Breast epithelium (tissue), 4 donors: ENCODE measurements around the gene CYB561. TPM values are rescaled to one million over a fixed set of nuclear protein-coding genes. Genes with fewer than 3 reads are reported as not detected.

Source experiments
- DNase-seq, 2 donors: peaks; one replicate each; pipeline ENCODE4 v3.0.0-alpha.2; 2019; ENCODE audit warnings: low spot score in 2 of 2
- H3K27ac ChIP-seq, 2 donors: fragments of 200-600 bp; sonication (generic) in 1 of 2; one replicate each; pipeline ENCODE4 v1.5.1; 2016 to 2019; ENCODE audit warnings: mild to moderate bottlenecking in 1 of 2
- H3K27me3 ChIP-seq, 2 donors: fragments of 200-600 bp; sonication (generic) in 1 of 2; one replicate each; pipeline versions ENCODE4 v1.5.1 to v1.6.0; 2017 to 2019; ENCODE audit warnings: control low read depth in 1 of 2, mild to moderate bottlenecking in 1 of 2
- H3K36me3 ChIP-seq: fragments of 200-600 bp; one replicate; pipeline ENCODE4 v1.5.1; 2019
- H3K4me1 ChIP-seq, 2 donors: fragments of 200-600 bp; sonication (generic); one replicate each; pipeline ENCODE4 v1.5.1; 2016 to 2019; ENCODE audit warnings: control low read depth in 1 of 2
- H3K4me3 ChIP-seq, 3 donors: fragments of 200-600 bp; sonication (generic); 1 replicate in 2 of 3; 2 replicates in 1 of 3; pipeline ENCODE4 v1.5.1; 2016 to 2019; ENCODE audit warnings: mild to moderate bottlenecking in 3 of 3, moderate library complexity in 2 of 3
- H3K9me3 ChIP-seq, 2 donors: fragments of 200-600 bp; sonication (generic) in 1 of 2; one replicate each; pipeline ENCODE4 v1.5.1; 2016 to 2019; ENCODE audit warnings: control low read depth in 1 of 2
- POLR2A ChIP-seq: fragments of 450-650 bp; IDR thresholded peaks from one replicate; pipeline ENCODE4 v1.6.1; 2016; ENCODE audit warnings: antibody characterized with exemption, mild to moderate bottlenecking, moderate library complexity
- POLR2AphosphoS5 ChIP-seq, 3 donors: sonication (generic); formaldehyde crosslinking; IDR thresholded peaks; one replicate each; pipeline ENCODE4 v1.6.1; 2017; ENCODE audit warnings: antibody characterized with exemption in 3 of 3
- intact Hi-C: fragments of 100-400 bp; cut with DNase I; formaldehyde crosslinking; loops from one replicate; pipeline ENCODE4 v1.15.1; 2023; ENCODE audit warnings: low total_unique reads
- total RNA-seq, 3 donors: library from RNA; depleted of rRNA; stranded (reverse); fragments of >200 nt; gene quantifications; one replicate each; pipeline ENCODE4 v1.1.0, GENCODE V29; 2016
- TF ChIP-seq, protein P1 (sequence below), 3 donors: fragments of 450-650 bp; IDR thresholded peaks; one replicate each; pipeline ENCODE4 v1.5.1; 2016 to 2017; ENCODE audit warnings: antibody characterized with exemption in 3 of 3, mild to moderate bottlenecking in 3 of 3, moderate library complexity in 3 of 3

Gene CYB561
- total RNA-seq, 3 donors from 2014 or later: 14.6 to 52.4 (median 43.3) TPM

DNA sequence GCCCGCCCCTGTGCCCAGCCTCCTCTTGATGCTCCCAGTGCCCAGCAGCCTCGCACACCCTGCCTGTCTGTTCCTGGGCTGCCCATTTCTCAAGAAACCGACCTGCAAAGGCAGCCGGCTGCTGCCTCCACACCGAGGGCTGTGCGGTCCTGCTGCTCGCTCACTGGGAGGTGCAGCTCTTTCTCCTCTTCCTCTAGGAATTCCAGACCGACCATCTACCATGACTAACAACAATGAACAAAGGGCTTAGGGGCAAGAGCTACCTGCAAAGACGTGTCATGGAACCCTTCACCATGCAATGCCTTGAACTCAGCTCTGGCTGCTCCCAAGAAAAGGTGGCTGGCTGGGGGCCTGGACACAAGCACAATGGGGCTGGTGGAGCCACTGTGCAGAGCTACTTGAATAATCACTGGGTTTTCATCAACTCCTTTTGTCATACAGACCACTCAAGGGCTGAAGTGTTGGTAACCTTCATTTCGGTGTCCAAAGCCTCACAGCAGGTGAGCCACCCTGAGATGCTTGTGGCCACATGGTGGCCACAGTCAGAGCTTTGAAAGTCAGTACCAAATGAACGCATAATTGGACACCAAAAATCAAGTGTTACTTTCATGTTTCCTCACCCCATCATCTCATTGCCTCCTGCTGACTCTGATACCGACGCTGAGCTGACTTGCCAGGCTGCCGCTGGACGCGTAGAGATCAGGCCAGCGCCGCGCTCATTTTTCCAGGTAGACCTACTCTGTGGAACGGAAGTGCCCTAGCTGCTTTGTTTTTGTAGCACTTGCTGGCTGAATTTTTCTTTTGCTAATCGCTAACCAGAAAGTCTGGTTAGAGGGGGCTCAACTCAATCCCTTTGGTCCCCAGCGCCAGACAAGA is 19.8 kb downstream of the CYB561 start:
- TF ChIP-seq POLR2A (no peak), POLR2AphosphoS5 (IDR thresholded peaks at IDR 0.05) (no peak)
- TF ChIP-seq, protein P1, sequence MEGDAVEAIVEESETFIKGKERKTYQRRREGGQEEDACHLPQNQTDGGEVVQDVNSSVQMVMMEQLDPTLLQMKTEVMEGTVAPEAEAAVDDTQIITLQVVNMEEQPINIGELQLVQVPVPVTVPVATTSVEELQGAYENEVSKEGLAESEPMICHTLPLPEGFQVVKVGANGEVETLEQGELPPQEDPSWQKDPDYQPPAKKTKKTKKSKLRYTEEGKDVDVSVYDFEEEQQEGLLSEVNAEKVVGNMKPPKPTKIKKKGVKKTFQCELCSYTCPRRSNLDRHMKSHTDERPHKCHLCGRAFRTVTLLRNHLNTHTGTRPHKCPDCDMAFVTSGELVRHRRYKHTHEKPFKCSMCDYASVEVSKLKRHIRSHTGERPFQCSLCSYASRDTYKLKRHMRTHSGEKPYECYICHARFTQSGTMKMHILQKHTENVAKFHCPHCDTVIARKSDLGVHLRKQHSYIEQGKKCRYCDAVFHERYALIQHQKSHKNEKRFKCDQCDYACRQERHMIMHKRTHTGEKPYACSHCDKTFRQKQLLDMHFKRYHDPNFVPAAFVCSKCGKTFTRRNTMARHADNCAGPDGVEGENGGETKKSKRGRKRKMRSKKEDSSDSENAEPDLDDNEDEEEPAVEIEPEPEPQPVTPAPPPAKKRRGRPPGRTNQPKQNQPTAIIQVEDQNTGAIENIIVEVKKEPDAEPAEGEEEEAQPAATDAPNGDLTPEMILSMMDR (IDR thresholded peaks at IDR 0.05): no peak
- H3K27me3 ChIP-seq: no peaks in the 10 kb centered on the region
- intact Hi-C loops: loop anchor here (10.0 kb wide), 1 partner anchor 189 kb away; no protein-coding TSS in a partner anchor
- DNase-seq: no peak
- H3K9me3 ChIP-seq: no peaks in the 10 kb centered on the region
- H3K27ac ChIP-seq: no peak overlapping the region
- H3K4me3 ChIP-seq: no peak overlapping the region
- no peaks in the 10 kb centered on the region for H3K36me3 ChIP-seq
- H3K4me1 ChIP-seq: no peaks in the 10 kb centered on the region

DNA sequence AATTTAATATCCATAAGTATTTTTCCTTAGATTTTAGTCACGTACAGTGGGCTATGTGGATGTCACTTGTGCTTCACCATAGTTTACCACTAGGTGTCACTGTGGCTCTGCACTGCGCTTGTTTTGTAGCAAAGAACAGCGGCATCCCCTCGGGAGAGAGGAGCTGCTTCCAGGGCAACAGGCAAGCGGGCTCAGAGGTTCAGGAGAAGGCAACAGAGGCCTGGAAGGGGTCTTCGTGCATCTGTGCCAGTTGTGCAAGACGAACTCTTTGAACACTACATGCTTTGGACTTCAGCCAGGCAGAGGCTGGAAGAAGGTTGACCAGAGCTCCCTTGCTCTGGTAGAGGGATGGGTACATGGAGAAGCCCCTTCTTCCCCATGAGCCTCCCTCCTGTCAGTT is 20.6 kb downstream of the CYB561 start:
- no peaks in the 10 kb centered on the region for H3K27me3 ChIP-seq
- intact Hi-C loops: loop anchor here (10.0 kb wide), 1 partner anchor 189 kb away; no protein-coding TSS in a partner anchor
- TF ChIP-seq, protein P1 (IDR thresholded peaks at IDR 0.05): peak; percentile 84 to 96 (median 95)
- no peak for TF ChIP-seq POLR2A
- peak in 1 of 3 donors; percentile 49 for TF ChIP-seq POLR2AphosphoS5 (IDR thresholded peaks at IDR 0.05)
- no peaks in the 10 kb centered on the region for H3K9me3 ChIP-seq
- peak in 1 of 2 donors; percentile 76 for DNase-seq
- H3K27ac ChIP-seq: no peak overlapping the region
- H3K4me1 ChIP-seq: no peaks in the 10 kb centered on the region
- no peak overlapping the region for H3K4me3 ChIP-seq
- H3K36me3 ChIP-seq: no peaks in the 10 kb centered on the region

DNA sequence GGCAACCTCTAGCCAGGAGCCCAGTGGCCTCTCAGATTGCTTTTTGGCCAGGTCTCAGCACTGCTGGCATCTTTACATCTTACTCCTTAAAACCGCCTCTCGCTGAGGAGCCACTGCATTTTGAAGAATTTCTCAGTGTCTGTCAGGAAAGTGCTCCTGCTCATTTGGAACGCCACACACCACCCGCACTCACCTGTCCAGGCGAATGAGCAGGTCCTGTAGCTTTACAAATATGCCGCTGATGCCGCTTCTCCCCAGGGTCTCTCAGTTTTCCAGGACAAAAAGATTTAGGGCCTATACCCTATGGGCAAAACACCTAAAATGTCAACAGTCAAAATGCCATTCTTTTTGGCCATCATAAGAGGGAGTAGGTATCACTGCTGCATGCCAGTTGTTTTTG is 22.1 kb downstream of the CYB561 start:
- Histone ChIP-seq H3K9me3 (no peaks in the 10 kb centered on the region), H3K4me1 (no peaks in the 10 kb centered on the region), H3K27me3 (no peaks in the 10 kb centered on the region), H3K4me3 (peak overlapping the region in 2 of 3 donors; percentile 13 to 24), H3K36me3 (no peaks in the 10 kb centered on the region), H3K27ac (peak overlapping the region; percentile 64 to 71)
- intact Hi-C loops: loop anchor here (10.0 kb wide), 1 partner anchor 191 kb away; no protein-coding TSS in a partner anchor
- TF ChIP-seq POLR2A (no peak), POLR2AphosphoS5 (IDR thresholded peaks at IDR 0.05) (no peak)
- TF ChIP-seq, protein P1 (IDR thresholded peaks at IDR 0.05): no peak
- DNase-seq: no peak

DNA sequence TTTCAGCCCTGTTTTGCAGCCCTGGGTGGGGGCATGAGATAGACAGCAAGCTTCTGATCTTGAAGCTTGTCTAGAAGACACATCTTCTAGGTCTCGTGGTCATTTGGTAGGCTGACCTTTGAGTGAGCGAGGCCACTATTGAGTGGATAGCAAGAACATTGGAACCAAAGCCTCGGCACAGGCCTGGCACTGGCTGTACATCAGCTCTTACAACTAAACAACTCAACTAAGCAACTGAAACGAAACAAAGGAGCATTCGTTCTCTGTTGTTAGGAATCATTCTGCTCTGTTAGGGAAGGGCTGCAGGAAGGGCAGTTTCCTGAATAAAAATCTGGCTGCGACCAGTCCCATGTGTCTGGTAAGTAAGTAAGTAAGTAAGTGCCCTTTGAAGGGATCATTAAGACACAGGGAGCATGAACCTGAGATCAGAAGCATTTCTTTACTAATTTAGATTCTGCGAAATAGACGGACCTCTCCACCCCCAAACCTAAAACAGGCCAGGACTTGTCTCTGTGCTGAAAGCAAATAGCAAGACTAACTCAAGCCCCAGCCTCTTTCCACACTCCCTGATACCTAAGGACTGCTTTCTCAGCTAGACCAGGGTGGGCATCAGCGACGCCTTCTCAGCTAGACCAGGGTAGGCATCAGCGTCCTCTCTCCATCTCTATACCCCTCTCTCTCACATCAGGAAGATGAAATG is 22.7 kb downstream of the CYB561 start:
- TF ChIP-seq POLR2A (no peak), POLR2AphosphoS5 (IDR thresholded peaks at IDR 0.05) (no peak)
- TF ChIP-seq, protein P1 (IDR thresholded peaks at IDR 0.05): no peak
- intact Hi-C loops: loop anchor here (10.0 kb wide), 1 partner anchor 191 kb away; no protein-coding TSS in a partner anchor
- H3K27ac ChIP-seq: peak overlapping the region; percentile 64 to 71
- no peaks in the 10 kb centered on the region for H3K9me3 ChIP-seq
- no peaks in the 10 kb centered on the region for H3K27me3 ChIP-seq
- no peaks in the 10 kb centered on the region for H3K36me3 ChIP-seq
- no peak for DNase-seq
- H3K4me3 ChIP-seq: peak overlapping the region in 2 of 3 donors; percentile 13 to 24
- H3K4me1 ChIP-seq: no peaks in the 10 kb centered on the region
